Common myeloid progenitor, CD34-positive (primary cell): ENCODE results near the gene LIPC.
A peak's percentile ranks its signal among the peaks of the same experiment; 100 is the strongest.

Experiments
- CTCF ChIA-PET: fragments of 350-600 bp; sonication (Branson Sonifier 250); formaldehyde crosslinking; loops from one replicate; lab custom pipeline; 2021; ENCODE audit warnings: antibody characterized with exemption; lab: Charles Lee
- POLR2A ChIA-PET: fragments of 350-600 bp; sonication (Branson Sonifier 250); formaldehyde crosslinking; loops from one replicate; lab custom pipeline; 2021; ENCODE audit warnings: antibody characterized with exemption; lab: Charles Lee
- DNase-seq, 3 donors: peaks; one replicate each; pipeline versions ENCODE4 v3.0.0 to v3.0.0-alpha.2; 2013
- H3K27ac ChIP-seq, 2 experiments: 1 replicate in 1 of 2; 2 replicates in 1 of 2; pipeline ENCODE4 v1.7.0; 2013; ENCODE audit warnings: inconsistent platforms in 2 of 2, low read length in 2 of 2, mild to moderate bottlenecking in 2 of 2, low read depth in 1 of 2, moderate library complexity in 1 of 2; ENCODE audit not compliant: severe bottlenecking in 2 of 2, insufficient read depth in 1 of 2, poor library complexity in 1 of 2
- H3K27me3 ChIP-seq, 5 experiments: replicated peaks in 2 of 5; 1 replicate in 3 of 5; 2 replicates in 2 of 5; pipeline versions ENCODE4 v1.6.1 to v1.7.0; 2013; ENCODE audit warnings: low read length in 4 of 5, mild to moderate bottlenecking in 2 of 5, moderate library complexity in 2 of 5, inconsistent platforms in 1 of 5; ENCODE audit not compliant: insufficient read depth in 5 of 5, control insufficient read depth in 4 of 5
- H3K36me3 ChIP-seq, 4 experiments: 1 replicate in 2 of 4; 2 replicates in 2 of 4; pipeline versions ENCODE4 v1.6.1 to v1.7.0; 2013; ENCODE audit warnings: low read length in 3 of 4, control low read depth in 1 of 4, mild to moderate bottlenecking in 1 of 4; ENCODE audit not compliant: control insufficient read depth in 4 of 4, insufficient read depth in 4 of 4
- H3K4me1 ChIP-seq, 4 experiments: 1 replicate in 3 of 4; 2 replicates in 1 of 4; pipeline versions ENCODE4 v1.6.1 to v1.7.1; 2013; ENCODE audit warnings: low read length in 3 of 4, mild to moderate bottlenecking in 3 of 4, control low read depth in 1 of 4, inconsistent platforms in 1 of 4, moderate library complexity in 1 of 4; ENCODE audit not compliant: control insufficient read depth in 4 of 4, insufficient read depth in 4 of 4; ENCODE audit errors: control extremely low read depth in 1 of 4
- H3K4me3 ChIP-seq, 7 experiments: 1 replicate in 4 of 7; 2 replicates in 3 of 7; pipeline versions ENCODE4 v1.5.1 to v1.7.0; 2013; ENCODE audit warnings: mild to moderate bottlenecking in 7 of 7, low read length in 6 of 7, moderate library complexity in 6 of 7, inconsistent platforms in 2 of 7, low read depth in 2 of 7, control low read depth in 1 of 7; ENCODE audit not compliant: insufficient read depth in 4 of 7, control insufficient read depth in 1 of 7; ENCODE audit errors: extremely low read depth in 1 of 7
- H3K9me3 ChIP-seq, 5 experiments: 1 replicate in 4 of 5; 2 replicates in 1 of 5; pipeline versions ENCODE4 v1.6.1 to v1.7.1; 2013; ENCODE audit warnings: low read length in 4 of 5, mild to moderate bottlenecking in 2 of 5, inconsistent platforms in 1 of 5, low read depth in 1 of 5, moderate library complexity in 1 of 5; ENCODE audit not compliant: control insufficient read depth in 4 of 5, insufficient read depth in 2 of 5; ENCODE audit errors: control extremely low read depth in 1 of 5
- WGBS: methylation state at CpG from one replicate; pipeline ENCODE4 v1.1.5; 2013; ENCODE audit not compliant: insufficient coverage; 5-methylcytosine and 5-hydroxymethylcytosine counted together

The LIPC gene

DNA sequence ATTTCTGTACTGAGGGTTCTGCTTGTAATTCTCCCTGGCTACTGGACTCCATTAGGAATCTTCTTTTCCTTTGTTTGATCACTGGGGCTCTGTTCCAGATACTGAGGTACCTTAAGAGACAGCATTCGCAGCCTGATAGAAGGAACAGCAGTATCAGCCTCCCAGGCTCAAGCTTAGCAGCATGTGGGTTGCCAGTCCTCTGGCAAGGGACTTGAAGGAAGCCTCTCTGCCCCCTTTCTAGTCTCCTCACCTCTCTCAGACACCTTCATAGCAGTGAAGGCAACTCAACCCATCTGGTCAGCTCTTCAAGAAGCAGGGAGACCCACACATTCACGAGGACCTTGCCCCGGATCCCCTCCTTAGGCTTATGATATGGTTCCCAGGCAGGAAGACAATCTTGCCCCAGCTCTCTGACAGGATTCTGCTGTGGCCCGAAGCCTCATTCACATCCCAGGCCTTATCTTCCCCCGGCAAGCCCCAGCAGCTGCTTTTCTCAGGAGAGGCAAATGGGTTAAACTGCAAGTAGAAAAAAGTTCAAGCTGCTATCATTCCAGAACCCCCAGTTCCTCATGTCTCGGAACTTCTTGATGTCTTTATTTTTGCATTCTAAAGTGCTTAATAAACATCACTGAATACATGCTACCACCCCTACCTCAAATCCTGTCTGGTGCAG is 153.1 kb downstream of the LIPC start:
- Histone ChIP-seq H3K9me3 (peaks cover 0 to 4% (median 0%) of the 10 kb centered on the region in 5 experiments), H3K27ac (no peak overlapping the region), H3K4me1 (peaks cover 10 to 18% (median 12%) of the 10 kb centered on the region in 4 experiments), H3K4me3 (no peak overlapping the region), H3K36me3 (no peaks in the 10 kb centered on the region), H3K27me3 (no peaks in the 10 kb centered on the region)
- ChIA-PET POLR2A (no interaction called here), CTCF (interaction anchor here (1.4 kb wide), 1 partner anchor 75 kb away, joined by 4 read pairs; no protein-coding TSS in a partner anchor)
- DNase-seq: peak in 1 of 3 donors; percentile 31
- WGBS: 67% methylated on average over 5 of the region's 6 CpGs

DNA sequence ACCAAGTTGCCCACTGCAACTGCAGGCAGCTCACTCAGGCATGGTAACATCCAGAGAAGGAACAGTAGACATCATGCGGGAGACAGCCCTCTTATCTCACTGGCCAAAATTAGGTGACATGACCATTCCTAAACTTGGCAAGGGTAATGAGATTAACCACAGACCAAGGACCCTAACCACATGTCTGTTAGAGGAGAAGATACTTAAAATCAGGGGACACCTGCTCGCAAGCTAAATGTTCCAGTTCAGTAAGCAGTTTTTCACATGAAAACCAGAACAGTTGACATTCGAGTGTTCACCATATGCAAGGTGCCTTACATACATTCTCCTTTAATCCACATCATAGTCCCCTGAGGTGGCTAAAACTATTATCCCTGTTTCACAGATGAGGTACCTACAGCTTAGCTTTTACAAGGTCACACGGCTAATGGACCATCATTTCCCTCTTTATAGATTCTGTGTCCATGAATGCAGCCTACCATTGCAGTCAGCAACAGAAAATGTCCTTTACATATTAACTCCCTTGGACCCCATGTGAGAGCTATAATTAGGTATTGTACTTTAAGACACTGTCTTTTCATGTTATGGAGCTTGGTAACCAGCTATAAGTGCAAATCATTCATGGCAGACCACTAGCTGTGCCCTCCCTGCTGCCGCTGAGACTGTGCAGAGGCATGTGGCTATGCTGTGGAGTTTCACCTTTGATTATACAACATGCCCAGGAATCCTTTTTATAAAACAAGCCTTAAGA is 154.1 kb downstream of the LIPC start:
- peak in 2 of 3 donors; percentile 23 to 30 for DNase-seq
- H3K27ac ChIP-seq: no peak overlapping the region
- ChIA-PET CTCF (interaction anchor here (1.4 to 1.5 kb wide), 2 partner anchors 22 to 76 kb away, joined by 3 to 4 read pairs; no protein-coding TSS in a partner anchor), POLR2A (no interaction called here)
- no peak overlapping the region for H3K4me3 ChIP-seq
- H3K4me1 ChIP-seq: peaks cover 10 to 18% (median 12%) of the 10 kb centered on the region in 4 experiments
- 71% methylated on average over 5 of the region's 5 CpGs for whole genome bisulfite sequencing
- no peaks in the 10 kb centered on the region for H3K27me3 ChIP-seq
- H3K36me3 ChIP-seq: no peaks in the 10 kb centered on the region
- H3K9me3 ChIP-seq: peaks cover 0 to 4% (median 0%) of the 10 kb centered on the region in 5 experiments

- Histone ChIP-seq H3K27ac (no peak overlapping the region), H3K9me3 (peaks cover 0 to 4% (median 0%) of the 10 kb centered on the region in 5 experiments), H3K4me3 (no peak overlapping the region), H3K4me1 (peaks cover 10 to 18% (median 12%) of the 10 kb centered on the region in 4 experiments), H3K36me3 (no peaks in the 10 kb centered on the region), H3K27me3 (no peaks in the 10 kb centered on the region)
- WGBS: 100% methylated on average over 1 of the region's 4 CpGs
- DNase-seq: no peak
- POLR2A ChIA-PET: no interaction called here
- CTCF ChIA-PET: no interaction called here
Measured at GRCh38 chr15:58587486-58587885, 155.7 kb downstream of the LIPC start.

- DNase-seq: no peak
- POLR2A ChIA-PET: no interaction called here
- H3K4me3 ChIP-seq: no peak overlapping the region
- no peaks in the 10 kb centered on the region for H3K36me3 ChIP-seq
- H3K27me3 ChIP-seq: no peaks in the 10 kb centered on the region
- CTCF ChIA-PET: no interaction called here
- H3K4me1 ChIP-seq: peaks cover 10 to 18% (median 12%) of the 10 kb centered on the region in 4 experiments
- H3K27ac ChIP-seq: no peak overlapping the region
- WGBS: no CpG with 5 or more reads among the region's 1 CpG
- H3K9me3 ChIP-seq: peaks cover 0 to 4% (median 0%) of the 10 kb centered on the region in 5 experiments
Measured at GRCh38 chr15:58588096-58588495, 156.3 kb downstream of the LIPC start.

- Histone ChIP-seq H3K9me3 (no peaks in the 10 kb centered on the region), H3K36me3 (peaks cover 0 to 2% (median under 1%) of the 10 kb centered on the region in 4 experiments), H3K4me1 (peaks cover 10 to 21% (median 12%) of the 10 kb centered on the region in 4 experiments), H3K27ac (no peak overlapping the region), H3K27me3 (no peaks in the 10 kb centered on the region), H3K4me3 (no peak overlapping the region)
- CTCF ChIA-PET: interaction anchor here (0.5 to 1.5 kb wide), 4 partner anchors 9 to 149 kb away, joined by 3 to 4 read pairs (median 3); no protein-coding TSS in a partner anchor
- 100% methylated on average over 3 of the region's 3 CpGs for WGBS
- POLR2A ChIA-PET: no interaction called here
- DNase-seq: no peak
Measured at GRCh38 chr15:58589047-58589446, 157.3 kb downstream of the LIPC start.

- H3K36me3 ChIP-seq: peaks cover 0 to 4% (median under 1%) of the 10 kb centered on the region in 4 experiments
- ChIA-PET POLR2A (interaction anchor here (0.6 kb wide), 1 partner anchor 66 kb away, joined by 3 read pairs; no protein-coding TSS in a partner anchor), CTCF (interaction anchor here (0.8 to 1.5 kb wide), 2 partner anchors 37 to 150 kb away, joined by 3 read pairs; no protein-coding TSS in a partner anchor)
- no peak for DNase-seq
- H3K4me1 ChIP-seq: peaks cover 7 to 17% (median 8%) of the 10 kb centered on the region in 4 experiments
- no CpG with 5 or more reads among the region's 1 CpG for WGBS
- H3K27ac ChIP-seq: no peak overlapping the region
- H3K27me3 ChIP-seq: no peaks in the 10 kb centered on the region
- no peak overlapping the region for H3K4me3 ChIP-seq
- H3K9me3 ChIP-seq: no peaks in the 10 kb centered on the region
Measured at GRCh38 chr15:58590236-58590635, 158.4 kb downstream of the LIPC start.
